Endothelial cell of umbilical vein (primary cell): ENCODE data around the gene TXNL4B. TPM values are rescaled to one million over a fixed set of nuclear protein-coding genes. Genes with fewer than 3 reads are reported as not detected.
"Not testable (repeated sequence)": the region's sequence is repeated elsewhere in the genome, so short reads cannot be mapped to it uniquely, and the experiment has no call there.

Experiments
- BruUV-seq: library from RNA; stranded (reverse); fragments of 400-500 nt; replicated peaks from 2 replicates; lab custom pipeline; 2021; lab: Mats Ljungman, UMichigan
- CTCF ChIA-PET: fragments of 300-600, 350-600 bp; sonication (Branson Sonifier 250); formaldehyde crosslinking; loops from one replicate; lab custom pipeline; 2021; ENCODE audit warnings: antibody characterized with exemption, inconsistent platforms; lab: Charles Lee
- POLR2A ChIA-PET: fragments of 300-600, 350-600 bp; sonication (Branson Sonifier 250); formaldehyde crosslinking; loops from one replicate; lab custom pipeline; 2021; ENCODE audit warnings: antibody characterized with exemption, inconsistent platforms; lab: Charles Lee
- DNase-seq: peaks from one replicate; pipeline ENCODE4 v3.0.0-alpha.2; 2011; ENCODE audit warnings: low read depth, low spot score
- FAIRE-seq: peaks from 2 replicates; lab custom pipeline; 2011; peaks lifted over from hg19 to GRCh38; lab: Jason Lieb, UNC
- H2AFZ ChIP-seq: 2 replicates; pipeline ENCODE4 v1.6.0; 2012; ENCODE audit warnings: low read depth, low read length, control low read depth, inconsistent platforms
- H3K27ac ChIP-seq: 2 replicates; pipeline ENCODE4 v1.5.1; 2011; ENCODE audit warnings: low read depth, mild to moderate bottlenecking, control low read depth, low read length, moderate library complexity; ENCODE audit not compliant: insufficient read depth
- H3K27me3 ChIP-seq, 2 experiments: 2 replicates each; pipeline versions ENCODE4 v1.6.0 to v1.6.1; 2011; ENCODE audit warnings: low read length in 2 of 2, mixed read lengths in 1 of 2; ENCODE audit not compliant: control insufficient read depth in 2 of 2, insufficient read depth in 2 of 2
- H3K36me3 ChIP-seq, 2 experiments: 2 replicates in 1 of 2; 3 replicates in 1 of 2; pipeline ENCODE4 v1.5.1; 2011; ENCODE audit warnings: low read length in 2 of 2, mild to moderate bottlenecking in 1 of 2, moderate library complexity in 1 of 2; ENCODE audit not compliant: control insufficient read depth in 2 of 2, insufficient read depth in 2 of 2; ENCODE audit errors: extremely low read depth in 1 of 2
- H3K4me1 ChIP-seq: 3 replicates; pipeline ENCODE4 v1.5.1; 2011; ENCODE audit warnings: mild to moderate bottlenecking, low read length; ENCODE audit not compliant: control insufficient read depth, insufficient read depth; ENCODE audit errors: extremely low read depth
- H3K4me2 ChIP-seq: 2 replicates; pipeline ENCODE4 v1.6.1; 2011; ENCODE audit warnings: low read length, control low read depth, mixed read lengths; ENCODE audit not compliant: insufficient read depth
- H3K4me3 ChIP-seq, 3 experiments: fragments of 200-600 bp in 1 of 3; sonication (generic), shearing (Covaris generic) in 1 of 3; replicated peaks in 1 of 3; 2 replicates each; pipeline ENCODE4 v1.5.1; 2011 to 2016; ENCODE audit warnings: control low read depth in 3 of 3, low read length in 3 of 3, mild to moderate bottlenecking in 2 of 3, inconsistent platforms in 1 of 3, low read depth in 1 of 3, moderate library complexity in 1 of 3; ENCODE audit not compliant: insufficient read depth in 1 of 3
- H3K79me2 ChIP-seq: 2 replicates; pipeline ENCODE4 v1.6.0; 2012; ENCODE audit warnings: low read length, inconsistent platforms; ENCODE audit not compliant: control insufficient read depth, insufficient read depth
- H3K9ac ChIP-seq: replicated peaks from 2 replicates; pipeline ENCODE3; 2011; ENCODE audit warnings: low read length, control low read depth; ENCODE audit not compliant: insufficient read depth; ENCODE audit errors: extremely low read depth
- H3K9me1 ChIP-seq: replicated peaks from 3 replicates; pipeline ENCODE4 v1.6.0; 2011; ENCODE audit warnings: mild to moderate bottlenecking, low read length; ENCODE audit not compliant: control insufficient read depth, insufficient read depth; ENCODE audit errors: extremely low read depth
- H3K9me3 ChIP-seq: replicated peaks from 2 replicates; pipeline ENCODE4 v1.5.1; 2012; ENCODE audit warnings: low read length, inconsistent platforms; ENCODE audit not compliant: control insufficient read depth, insufficient read depth
- H4K20me1 ChIP-seq: replicated peaks from 2 replicates; pipeline ENCODE3; 2011; ENCODE audit warnings: mild to moderate bottlenecking, low read length; ENCODE audit not compliant: control insufficient read depth, insufficient read depth; ENCODE audit errors: extremely low read depth
- FOS ChIP-seq: IDR thresholded peaks from 2 replicates; pipeline ENCODE4 v1.6.1; 2011; ENCODE audit warnings: mild to moderate bottlenecking, low read length, moderate library complexity, borderline replicate concordance; ENCODE audit not compliant: insufficient read depth
- GATA2 ChIP-seq: IDR thresholded peaks from 2 replicates; pipeline ENCODE4 v1.7.0; 2011; ENCODE audit warnings: low read depth, mild to moderate bottlenecking, moderate library complexity, mixed read lengths, low read length; ENCODE audit not compliant: insufficient read length, insufficient read depth
- JUN ChIP-seq: IDR thresholded peaks from 2 replicates; pipeline ENCODE4 v1.6.1; 2011; ENCODE audit warnings: borderline replicate concordance, low read depth; ENCODE audit not compliant: insufficient read length, insufficient read depth
- POLR2A ChIP-seq: IDR thresholded peaks from 2 replicates; pipeline ENCODE4 v1.6.1; 2012; ENCODE audit warnings: low read depth, mild to moderate bottlenecking, control low read depth, low read length
- dilution Hi-C: fragments of 300-500 bp; cut with MboI; formaldehyde crosslinking; loops from one replicate; pipeline ENCODE4 v1.15.0; 2019; ENCODE audit warnings: low sequenced_read_pairs; ENCODE audit not compliant: extremely low pct_ligation_motif_present
- intact Hi-C: fragments of 100-400 bp; cut with micrococcal nuclease; formaldehyde crosslinking; loops from one replicate; pipeline ENCODE4 v1.10.0; 2022
- polyA plus RNA-seq, 4 experiments: library from polyadenylated mRNA; depleted of rRNA in 3 of 4; stranded (reverse) in 3 of 4; unstranded in 1 of 4; fragments of >200 nt; gene quantifications; 2 replicates each; pipeline versions ENCODE4 v1.2.1 to v1.2.3, GENCODE V29; 2011 to 2012; ENCODE audit warnings: missing spikeins in 1 of 4
- total RNA-seq: library from RNA; stranded (reverse); gene quantifications from 2 replicates; pipeline ENCODE4 v1.2.3, GENCODE V29; 2021

TXNL4B gene
- total and polyA plus RNA-seq, 2 donors (not counting 3 experiments of a cell fraction or from before 2014, with no cell fraction given): 10.0 to 12.7 TPM

GRCh38 chr16:72055911-72056310, 37.5 kb downstream of the TXNL4B start:
- no TSS peak for BruUV-seq
- no peak overlapping the region for H3K27ac ChIP-seq
- H4K20me1 ChIP-seq: no peaks in the 10 kb centered on the region
- H3K79me2 ChIP-seq: no peaks in the 10 kb centered on the region
- H3K4me1 ChIP-seq: no peaks in the 10 kb centered on the region
- DNase-seq (no peak), FAIRE-seq (no peak)
- H3K27me3 ChIP-seq: no peaks in the 10 kb centered on the region
- intact Hi-C loops: no loop called here
- H3K4me3 ChIP-seq: no peak overlapping the region
- no peak overlapping the region for H2AFZ ChIP-seq
- H3K9ac ChIP-seq: no peak overlapping the region
- CTCF ChIA-PET: no interaction called here
- POLR2A ChIA-PET: no interaction called here
- no peaks in the 10 kb centered on the region for H3K9me3 ChIP-seq
- H3K9me1 ChIP-seq: no peaks in the 10 kb centered on the region
- no peaks in the 10 kb centered on the region for H3K36me3 ChIP-seq
- TF ChIP-seq GATA2: no peak
- no peak for TF ChIP-seq POLR2A
- TF ChIP-seq FOS: no peak
- TF ChIP-seq JUN: no peak
- dilution Hi-C loops: no loop called here
- H3K4me2 ChIP-seq: no peak overlapping the region

- BruUV-seq, POLR2A ChIA-PET, H3K9ac ChIP-seq, H3K9me3 ChIP-seq, H3K36me3 ChIP-seq, CTCF ChIA-PET, DNase-seq, H4K20me1 ChIP-seq, H3K4me1 ChIP-seq, H3K27ac ChIP-seq, H3K27me3 ChIP-seq, H3K9me1 ChIP-seq, H2AFZ ChIP-seq, FAIRE-seq, H3K4me3 ChIP-seq, H3K4me2 ChIP-seq, intact Hi-C loops, H3K79me2 ChIP-seq, dilution Hi-C loops: not testable (repeated sequence)
These were observed 39.1 kb downstream of the TXNL4B start, which contains the start of gene HP for GRCh38 chr16:72054254-72054847. Gene HP (plus strand): TSS chr16:72054505. CDS start chr16:72054653, 148 bp downstream.
